SK-N-SH (cell line): Measurements from ENCODE around the gene WDR86. TPM values are rescaled to one million over a fixed set of nuclear protein-coding genes. Genes with fewer than 3 reads are reported as not detected.

Source experiments
- CTCF ChIA-PET: fragments of 300-600, 350-600 bp; formaldehyde crosslinking; extraction: SDS; loops from one replicate; lab custom pipeline; 2021; lab: Yijun Ruan, JAX
- POLR2A ChIA-PET: fragments of 350-600 bp; sonication (Branson Sonifier 250); formaldehyde crosslinking; extraction: SDS; loops from one replicate; lab custom pipeline; 2020; ENCODE audit warnings: antibody characterized with exemption, inconsistent platforms; lab: Yijun Ruan, JAX
- DNase-seq: peaks from one replicate; pipeline ENCODE4 v3.0.0; 2012
- H2AFZ ChIP-seq: fragments of 200-600 bp; sonication (generic); 2 replicates; pipeline ENCODE4 v1.8.1; 2016; ENCODE audit warnings: antibody characterized with exemption, mild to moderate bottlenecking, low read depth
- H3F3A ChIP-seq: fragments of 200-600 bp; sonication (generic); replicated peaks from 2 replicates; pipeline ENCODE3; 2016; ENCODE audit warnings: antibody characterized with exemption, mild to moderate bottlenecking; ENCODE audit not compliant: insufficient read depth
- H3K27ac ChIP-seq, 2 experiments: fragments of 200-500 bp in 1 of 2; fragments of 200-600 bp in 1 of 2; sonication (Bioruptor generic) in 1 of 2; sonication (generic), shearing (Covaris generic) in 1 of 2; 2 replicates each; pipeline versions ENCODE4 v1.5.1 to v1.6.1; 2014 to 2016; ENCODE audit warnings: low read depth in 2 of 2, inconsistent platforms in 1 of 2, low read length in 1 of 2, mild to moderate bottlenecking in 1 of 2, mixed read lengths in 1 of 2
- H3K27me3 ChIP-seq: fragments of 200-600 bp; sonication (generic), shearing (Covaris generic); 2 replicates; pipeline ENCODE4 v1.6.1; 2016; ENCODE audit warnings: mixed run types; ENCODE audit not compliant: insufficient read depth
- H3K36me3 ChIP-seq, 2 experiments: fragments of 200-500 bp in 1 of 2; fragments of 200-600 bp in 1 of 2; sonication (Bioruptor generic) in 1 of 2; sonication (generic) in 1 of 2; replicated peaks in 1 of 2; 2 replicates each; pipeline versions ENCODE3 to v1.5.1; 2014 to 2016; ENCODE audit warnings: low read length in 1 of 2, mild to moderate bottlenecking in 1 of 2; ENCODE audit not compliant: insufficient read depth in 2 of 2, control insufficient read depth in 1 of 2
- H3K4me1 ChIP-seq, 2 experiments: fragments of 200-500 bp in 1 of 2; fragments of 200-600 bp in 1 of 2; sonication (Bioruptor generic) in 1 of 2; sonication (generic), shearing (Covaris generic) in 1 of 2; 2 replicates each; pipeline versions ENCODE4 v1.5.1 to v1.6.1; 2014 to 2016; ENCODE audit warnings: low read depth in 1 of 2, low read length in 1 of 2, mixed run types in 1 of 2; ENCODE audit not compliant: insufficient read depth in 2 of 2, control insufficient read depth in 1 of 2
- H3K4me2 ChIP-seq: fragments of 200-600 bp; sonication (generic), shearing (Covaris generic); 2 replicates; pipeline ENCODE4 v1.6.1; 2017; ENCODE audit warnings: mixed run types
- H3K4me3 ChIP-seq, 2 experiments: fragments of 200-500 bp in 1 of 2; fragments of 200-600 bp in 1 of 2; sonication (Bioruptor generic) in 1 of 2; sonication (generic), shearing (Covaris generic) in 1 of 2; 2 replicates each; pipeline versions ENCODE4 v1.5.1 to v1.8.1; 2014 to 2016; ENCODE audit warnings: low read depth in 2 of 2, inconsistent platforms in 1 of 2, low read length in 1 of 2, mild to moderate bottlenecking in 1 of 2, mixed read lengths in 1 of 2, moderate library complexity in 1 of 2
- H3K79me2 ChIP-seq: fragments of 200-600 bp; sonication (generic); 2 replicates; pipeline ENCODE4 v1.8.1; 2017; ENCODE audit warnings: mild to moderate bottlenecking; ENCODE audit not compliant: insufficient read depth
- H3K9ac ChIP-seq: fragments of 200-600 bp; sonication (generic); 2 replicates; pipeline ENCODE4 v1.6.1; 2017; ENCODE audit warnings: mixed run types
- H3K9me2 ChIP-seq: fragments of 200-600 bp; sonication (generic); 2 replicates; pipeline ENCODE4 v1.6.1; 2017; ENCODE audit warnings: mixed run types
- H3K9me3 ChIP-seq: fragments of 200-600 bp; sonication (generic); 2 replicates; pipeline ENCODE4 v1.6.1; 2017; ENCODE audit warnings: mixed run types, mild to moderate bottlenecking, moderate library complexity
- H4K20me1 ChIP-seq: fragments of 200-600 bp; sonication (generic); 2 replicates; pipeline ENCODE4 v1.6.1; 2017; ENCODE audit warnings: mild to moderate bottlenecking, mixed run types; ENCODE audit not compliant: insufficient read depth
- CHD2 ChIP-seq: fragments of 150-350 bp; IDR thresholded peaks from 2 replicates; pipeline ENCODE4 v1.6.1; 2018; ENCODE audit warnings: low read length; ENCODE audit not compliant: partially characterized antibody
- FOSL2 ChIP-seq: IDR thresholded peaks from 2 replicates; pipeline ENCODE4 v1.4.0; 2012; ENCODE audit warnings: low read depth, mild to moderate bottlenecking, moderate library complexity, borderline replicate concordance
- FOXM1 ChIP-seq: IDR thresholded peaks from 2 replicates; pipeline ENCODE4 v1.4.0; 2012; ENCODE audit warnings: low read depth, mild to moderate bottlenecking
- GABPA ChIP-seq: IDR thresholded peaks from 2 replicates; pipeline ENCODE4 v1.4.0; 2012; ENCODE audit warnings: low read depth, mild to moderate bottlenecking
- GATA2 ChIP-seq: sonication (generic); formaldehyde crosslinking; IDR thresholded peaks from 2 replicates; pipeline ENCODE4 v1.5.0; 2020; ENCODE audit warnings: mild to moderate bottlenecking, missing genetic modification reagents
- JUND ChIP-seq: IDR thresholded peaks from 2 replicates; pipeline ENCODE4 v1.4.0; 2012
- MAX ChIP-seq: IDR thresholded peaks from 2 replicates; pipeline ENCODE4 v1.4.0; 2012; ENCODE audit warnings: low read depth
- POLR2AphosphoS5 ChIP-seq: IDR thresholded peaks from 2 replicates; pipeline ENCODE4 v1.6.1; 2012; ENCODE audit warnings: low read depth, low read length
- RXRA ChIP-seq: IDR thresholded peaks from 2 replicates; pipeline ENCODE4 v1.4.0; 2012; ENCODE audit warnings: low read depth, mild to moderate bottlenecking, borderline replicate concordance
- SMC3 ChIP-seq: IDR thresholded peaks from 2 replicates; pipeline ENCODE4 v1.6.1; 2012; ENCODE audit warnings: low read depth, low read length, improper control_type of control experiment
- TAF1 ChIP-seq: IDR thresholded peaks from 2 replicates; pipeline ENCODE4 v1.6.1; 2012; ENCODE audit warnings: low read depth, mild to moderate bottlenecking, low read length, moderate library complexity, borderline replicate concordance
- YY1 ChIP-seq: IDR thresholded peaks from 2 replicates; pipeline ENCODE4 v1.4.0; 2012; ENCODE audit warnings: low read depth, mild to moderate bottlenecking
- WGBS: methylation state at CpG from one replicate; pipeline ENCODE4 v1.1.6; 2017; ENCODE audit warnings: low lambda C conversion rate; 5-methylcytosine and 5-hydroxymethylcytosine counted together
- polyA plus RNA-seq, 3 experiments: library from polyadenylated mRNA; depleted of rRNA; stranded (reverse); fragments of >200 nt; gene quantifications; 2 replicates each; pipeline ENCODE4 v1.2.3, GENCODE V29; 2012
- TF ChIP-seq, protein P1 (sequence below): IDR thresholded peaks from 2 replicates; pipeline ENCODE4 v1.4.0; 2012; ENCODE audit warnings: low read depth, borderline replicate concordance
- TF ChIP-seq, protein P2 (sequence below): IDR thresholded peaks from 2 replicates; pipeline ENCODE4 v1.4.0; 2012; ENCODE audit warnings: low read depth, borderline replicate concordance

WDR86 gene
- polyA plus RNA-seq, 1 of the 3 experiments (the other 2 are of a cell fraction): 1.0 TPM

DNA sequence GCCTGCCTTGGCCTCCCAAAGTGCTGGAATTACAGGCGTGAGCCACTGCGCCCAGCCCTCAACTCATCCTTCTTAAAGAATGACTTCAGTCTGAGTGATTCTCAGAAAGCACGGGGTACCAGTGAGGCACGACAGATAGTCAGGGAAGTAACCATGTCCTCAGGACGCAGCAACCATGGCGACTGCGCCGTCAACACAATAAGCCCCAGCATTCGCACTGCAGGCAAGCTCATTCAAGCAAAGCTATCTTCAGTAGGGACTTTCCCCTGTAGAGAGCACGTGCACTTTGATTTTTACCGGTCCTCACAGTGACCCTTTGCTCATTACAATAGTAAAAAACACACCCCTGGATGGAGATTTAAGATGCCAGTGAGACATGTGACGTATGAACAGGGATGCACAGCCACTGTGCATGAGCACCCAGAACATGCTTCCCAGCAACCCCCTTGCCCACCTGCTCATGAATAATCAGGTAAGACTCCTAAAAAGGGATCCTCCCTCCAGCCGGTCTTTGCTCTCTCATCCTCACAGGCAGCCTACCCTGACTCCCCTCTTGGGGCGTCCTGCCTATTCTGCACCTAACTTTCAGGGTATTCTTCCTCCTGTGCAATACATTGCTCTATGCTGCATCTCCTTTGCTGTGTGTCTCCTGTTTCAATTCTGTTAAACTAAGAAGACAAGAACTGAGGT, 9.1 kb downstream of the WDR86 start:
- no peak for DNase-seq
- H3K9ac ChIP-seq: no peak overlapping the region
- no peaks in the 10 kb centered on the region for H3K27me3 ChIP-seq
- no peaks in the 10 kb centered on the region for H3F3A ChIP-seq
- TF ChIP-seq FOSL2: no peak
- no peak overlapping the region for H3K27ac ChIP-seq
- no peaks in the 10 kb centered on the region for H3K9me2 ChIP-seq
- no peak overlapping the region for H3K4me3 ChIP-seq
- no peaks in the 10 kb centered on the region for H3K79me2 ChIP-seq
- no peaks in the 10 kb centered on the region for H3K9me3 ChIP-seq
- H2AFZ ChIP-seq: no peak overlapping the region
- CTCF ChIA-PET: interaction anchor here (0.5 to 3.6 kb wide), 2 partner anchors 48 to 92 kb away, joined by 3 to 13 read pairs; no protein-coding TSS in a partner anchor
- peaks cover 0 to 4% of the 10 kb centered on the region in 2 experiments; a peak in 2 of 4 replicates for H3K4me1 ChIP-seq
- WGBS: 78% methylated on average over 14 of the region's 14 CpGs
- H3K4me2 ChIP-seq: no peak overlapping the region
- no peaks in the 10 kb centered on the region for H4K20me1 ChIP-seq
- POLR2A ChIA-PET: no interaction called here
- no peaks in the 10 kb centered on the region for H3K36me3 ChIP-seq

GRCh38 chr7:151399906-151400305, 9.9 kb downstream of the WDR86 start:
- CTCF ChIA-PET: interaction anchor here (1.3 to 3.6 kb wide), 2 partner anchors 10 to 49 kb away, joined by 5 to 13 read pairs; partner anchors contain the start of gene WDR86
- WGBS: 81% methylated on average over 14 of the region's 14 CpGs
- H2AFZ ChIP-seq: no peak overlapping the region

More at GRCh38 chr7:151399906-151400305, 9.9 kb downstream of the WDR86 start:
- no peak overlapping the region for H3K9ac ChIP-seq
- no peak overlapping the region for H3K27ac ChIP-seq
- POLR2A ChIA-PET: interaction anchor here (0.9 kb wide), 1 partner anchor 9 kb away, joined by 4 read pairs; no protein-coding TSS in a partner anchor
- H3K9me3 ChIP-seq: no peaks in the 10 kb centered on the region
- DNase-seq: no peak
- H4K20me1 ChIP-seq: no peaks in the 10 kb centered on the region
- H3K27me3 ChIP-seq: no peaks in the 10 kb centered on the region
- H3K79me2 ChIP-seq: no peaks in the 10 kb centered on the region
- no peak overlapping the region for H3K4me3 ChIP-seq
- no peaks in the 10 kb centered on the region for H3F3A ChIP-seq
- TF ChIP-seq GATA2 (CRISPR knock-in tag) (no peak), JUND (no peak), TAF1 (no peak), YY1 (no peak), MAX (no peak), SMC3 (no peak), GABPA (no peak), FOXM1 (no peak), CHD2 (no peak), POLR2AphosphoS5 (no peak), RXRA (no peak)
- TF ChIP-seq, protein P1, sequence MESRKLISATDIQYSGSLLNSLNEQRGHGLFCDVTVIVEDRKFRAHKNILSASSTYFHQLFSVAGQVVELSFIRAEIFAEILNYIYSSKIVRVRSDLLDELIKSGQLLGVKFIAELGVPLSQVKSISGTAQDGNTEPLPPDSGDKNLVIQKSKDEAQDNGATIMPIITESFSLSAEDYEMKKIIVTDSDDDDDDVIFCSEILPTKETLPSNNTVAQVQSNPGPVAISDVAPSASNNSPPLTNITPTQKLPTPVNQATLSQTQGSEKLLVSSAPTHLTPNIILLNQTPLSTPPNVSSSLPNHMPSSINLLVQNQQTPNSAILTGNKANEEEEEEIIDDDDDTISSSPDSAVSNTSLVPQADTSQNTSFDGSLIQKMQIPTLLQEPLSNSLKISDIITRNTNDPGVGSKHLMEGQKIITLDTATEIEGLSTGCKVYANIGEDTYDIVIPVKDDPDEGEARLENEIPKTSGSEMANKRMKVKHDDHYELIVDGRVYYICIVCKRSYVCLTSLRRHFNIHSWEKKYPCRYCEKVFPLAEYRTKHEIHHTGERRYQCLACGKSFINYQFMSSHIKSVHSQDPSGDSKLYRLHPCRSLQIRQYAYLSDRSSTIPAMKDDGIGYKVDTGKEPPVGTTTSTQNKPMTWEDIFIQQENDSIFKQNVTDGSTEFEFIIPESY: no peak
- TF ChIP-seq, protein P2, sequence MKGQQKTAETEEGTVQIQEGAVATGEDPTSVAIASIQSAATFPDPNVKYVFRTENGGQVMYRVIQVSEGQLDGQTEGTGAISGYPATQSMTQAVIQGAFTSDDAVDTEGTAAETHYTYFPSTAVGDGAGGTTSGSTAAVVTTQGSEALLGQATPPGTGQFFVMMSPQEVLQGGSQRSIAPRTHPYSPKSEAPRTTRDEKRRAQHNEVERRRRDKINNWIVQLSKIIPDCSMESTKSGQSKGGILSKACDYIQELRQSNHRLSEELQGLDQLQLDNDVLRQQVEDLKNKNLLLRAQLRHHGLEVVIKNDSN: no peak
- TF ChIP-seq, all 33 proteins: peak for 0
- H3K4me2 ChIP-seq: no peak overlapping the region
- peaks cover 0 to 3% of the 10 kb centered on the region in 2 experiments; a peak in 2 of 4 replicates for H3K4me1 ChIP-seq
- no peaks in the 10 kb centered on the region for H3K9me2 ChIP-seq
- no peaks in the 10 kb centered on the region for H3K36me3 ChIP-seq
